ENCODE data around the gene TNFRSF1B. TPM values are rescaled to one million over a fixed set of nuclear protein-coding genes. Genes with fewer than 3 reads are reported as not detected.

Gene TNFRSF1B
- total RNA-seq, 1 donor from 2014 or later, result 21.1 TPM

- DNase-seq (ENCODE audit: low read depth, low spot score), result no peak
These were observed 22.5 kb downstream of the TNFRSF1B start for GRCh38 chr1:12189328-12189682.

GRCh38 chr1:12191242-12192032, 24.6 kb downstream of the TNFRSF1B start:
- no peak for DNase-seq (ENCODE audit: low read depth, low spot score)

- no peak for DNase-seq (ENCODE audit: low read depth, low spot score)
These were observed 27.9 kb downstream of the TNFRSF1B start for GRCh38 chr1:12194666-12195216.

- no peak for DNase-seq (ENCODE audit: low read depth, low spot score)
These were observed 28.6 kb downstream of the TNFRSF1B start for GRCh38 chr1:12195416-12195815.

GRCh38 chr1:12196641-12197482, 30.1 kb downstream of the TNFRSF1B start:
- DNase-seq (ENCODE audit: low read depth, low spot score), result no peak

- no peak for DNase-seq (ENCODE audit: low read depth, low spot score)
These were observed 30.7 kb downstream of the TNFRSF1B start for GRCh38 chr1:12197483-12197880.

GRCh38 chr1:12200208-12200607, 33.4 kb downstream of the TNFRSF1B start:
- no peak for DNase-seq (ENCODE audit: low read depth, low spot score)

GRCh38 chr1:12201352-12202189, 34.8 kb downstream of the TNFRSF1B start:
- DNase-seq (ENCODE audit: low read depth, low spot score), result no peak

GRCh38 chr1:12202190-12202497, 35.4 kb downstream of the TNFRSF1B start:
- DNase-seq (ENCODE audit: low read depth, low spot score), result no peak

- no peak for DNase-seq (ENCODE audit: low read depth, low spot score)
These were observed 35.8 kb downstream of the TNFRSF1B start for GRCh38 chr1:12202577-12202976.

GRCh38 chr1:12203216-12204007, 36.6 kb downstream of the TNFRSF1B start:
- no peak for DNase-seq (ENCODE audit: low read depth, low spot score)

- no peak for DNase-seq (ENCODE audit: low read depth, low spot score)
These were observed 37.3 kb downstream of the TNFRSF1B start for GRCh38 chr1:12204140-12204539.

- DNase-seq (ENCODE audit: low read depth, low spot score), result no peak
These were observed 38.2 kb downstream of the TNFRSF1B start for GRCh38 chr1:12204754-12205658.

- DNase-seq (ENCODE audit: low read depth, low spot score), result no peak
These were observed 39.4 kb downstream of the TNFRSF1B start for GRCh38 chr1:12206238-12206637.

- DNase-seq (ENCODE audit: low read depth, low spot score), result no peak
These were observed 40.1 kb downstream of the TNFRSF1B start for GRCh38 chr1:12206792-12207424.

- no peak for DNase-seq (ENCODE audit: low read depth, low spot score)
These were observed 41.5 kb downstream of the TNFRSF1B start for GRCh38 chr1:12208271-12208670.

GRCh38 chr1:12208764-12209494, 42.1 kb downstream of the TNFRSF1B start:
- peak; percentile 39 for DNase-seq (ENCODE audit: low read depth, low spot score)

GRCh38 chr1:12209495-12209832, 42.7 kb downstream of the TNFRSF1B start:
- no peak for DNase-seq (ENCODE audit: low read depth, low spot score)

Measured in pulmonary artery endothelial cell (primary cell).